Measurements from ENCODE around the gene FEM1B.

Gene FEM1B

GRCh38 chr15:68328964-68329363 lies 51.4 kb downstream of the FEM1B start:
- no peaks in the 10 kb centered on the region for H3K36me3 ChIP-seq (ENCODE audit: control insufficient read depth in 2 of 2, insufficient read depth in 1 of 2, low read length in 2 of 2)
- no peaks in the 10 kb centered on the region for H3K4me1 ChIP-seq (ENCODE audit: control insufficient read depth, insufficient read depth, low read length)
- H3K9me3 ChIP-seq (ENCODE audit: control insufficient read depth, insufficient read depth, low read depth, low read length) = no peaks in the 10 kb centered on the region
- H3K27ac ChIP-seq (ENCODE audit: extremely low read depth, low read depth, low read length) = no peak overlapping the region
- ChIA-PET POLR2A (no interaction called here), CTCF (interaction anchor here (1.0 kb wide), 2 partner anchors 22 to 54 kb away, joined by 3 read pairs; no protein-coding TSS in a partner anchor)
- TF ChIP-seq ZNF341 (tag by site-specific recombination; IDR thresholded peaks at IDR 0.05; ENCODE audit: low read depth) (no peak), KLF17 (tag by site-specific recombination; IDR thresholded peaks at IDR 0.05) (no peak), ZNF112 (tag by site-specific recombination; IDR thresholded peaks at IDR 0.05) (no peak), ZNF423 (tag by site-specific recombination; IDR thresholded peaks at IDR 0.05) (no peak), ZNF26 (tag by site-specific recombination; IDR thresholded peaks at IDR 0.05) (no peak), ZNF280C (tag by site-specific recombination; IDR thresholded peaks at IDR 0.05) (no peak), ZNF621 (tag by site-specific recombination; IDR thresholded peaks at IDR 0.05) (no peak), ZNF449 (tag by site-specific recombination; IDR thresholded peaks at IDR 0.05) (no peak), ZNF335 (tag by site-specific recombination; conservative IDR thresholded peaks at IDR 0.05) (no peak), ZNF518A (tag by site-specific recombination; conservative IDR thresholded peaks at IDR 0.05; ENCODE audit: low read depth) (no peak), PRDM10 (tag by site-specific recombination; IDR thresholded peaks at IDR 0.05) (no peak)
- H3K4me3 ChIP-seq (ENCODE audit: low read depth, low read length) = no peak overlapping the region
